HS-5 (cell line): Measurements from ENCODE around the gene CCP110.
"Not testable (repeated sequence)": the region's sequence is repeated elsewhere in the genome, so short reads cannot be mapped to it uniquely, and the experiment has no call there.

Experiments
- DNase-seq: peaks from one replicate; pipeline ENCODE4 v3.0.0-alpha.2; 2012; ENCODE audit warnings: low read depth

The CCP110 gene

DNA sequence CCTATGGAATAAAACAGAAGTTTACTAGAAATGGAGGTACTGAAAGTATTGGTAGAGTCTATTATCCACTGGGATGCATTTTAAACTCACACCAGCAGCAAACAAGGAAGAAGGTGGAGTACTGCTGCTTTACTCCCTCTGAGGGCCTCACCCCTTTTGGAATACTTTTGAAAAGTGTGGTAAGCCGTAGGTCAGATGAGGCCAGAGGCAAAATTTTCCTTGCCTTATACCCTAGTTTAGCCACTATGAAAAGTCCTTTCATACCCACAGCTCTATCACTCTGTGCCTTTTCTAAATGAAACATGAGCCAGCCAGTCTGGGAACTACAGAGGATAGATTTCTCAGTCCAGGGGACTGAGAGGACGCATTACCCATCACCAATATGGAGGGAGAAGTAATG lies 15.9 kb upstream of the CCP110 start:
- DNase-seq: no peak

DNA sequence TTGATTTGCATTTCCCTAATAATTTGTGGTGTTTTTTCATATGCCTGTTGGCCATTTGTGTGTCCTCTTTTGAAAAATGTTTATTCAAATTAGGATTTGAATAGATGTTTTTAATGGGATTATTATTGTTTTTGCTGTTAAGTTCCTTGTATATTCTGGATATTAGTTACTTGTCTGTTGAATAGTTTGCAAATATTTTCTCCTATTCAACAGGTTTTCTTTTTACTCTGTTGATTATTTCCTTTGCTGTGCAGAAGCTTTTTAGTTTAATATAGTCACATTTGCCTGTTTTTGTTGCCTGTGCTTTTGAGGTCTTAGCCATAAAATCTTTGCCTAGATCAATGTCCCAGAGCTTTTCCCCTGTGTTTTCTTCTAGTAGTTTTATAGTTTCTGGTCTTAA lies 11.4 kb upstream of the CCP110 start:
- DNase-seq: no peak

DNA sequence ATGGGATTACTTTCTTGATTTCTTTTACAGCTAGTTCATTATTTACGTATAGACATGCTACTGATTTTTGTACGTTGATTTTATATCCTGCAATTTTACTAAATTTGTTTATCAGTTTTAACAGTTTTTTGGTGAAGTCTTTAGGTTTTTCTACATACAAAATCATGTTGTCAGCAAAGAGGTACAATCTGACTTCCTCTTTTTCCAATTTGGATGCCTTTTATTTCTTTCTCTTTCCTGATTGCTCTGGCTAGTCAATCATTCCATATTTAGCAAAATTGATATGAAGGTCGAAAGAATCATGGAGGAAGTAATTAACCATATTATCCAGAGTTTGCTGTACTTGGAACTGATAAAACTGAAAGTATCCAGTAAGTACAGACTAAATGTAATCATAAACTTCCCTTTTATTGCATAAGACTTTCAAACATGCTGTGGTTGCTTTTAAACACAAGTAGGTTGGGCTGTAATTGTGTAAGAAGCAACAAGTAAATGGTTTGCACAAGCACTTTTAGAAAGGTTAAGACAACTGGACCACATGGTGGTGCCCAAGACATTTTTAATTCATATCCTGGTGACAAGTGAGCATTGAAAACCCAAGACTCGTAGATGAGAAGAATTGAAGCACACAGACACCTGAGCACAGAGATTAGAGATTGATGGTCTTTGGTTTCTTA lies 10.2 kb upstream of the CCP110 start:
- DNase-seq: no peak

DNA sequence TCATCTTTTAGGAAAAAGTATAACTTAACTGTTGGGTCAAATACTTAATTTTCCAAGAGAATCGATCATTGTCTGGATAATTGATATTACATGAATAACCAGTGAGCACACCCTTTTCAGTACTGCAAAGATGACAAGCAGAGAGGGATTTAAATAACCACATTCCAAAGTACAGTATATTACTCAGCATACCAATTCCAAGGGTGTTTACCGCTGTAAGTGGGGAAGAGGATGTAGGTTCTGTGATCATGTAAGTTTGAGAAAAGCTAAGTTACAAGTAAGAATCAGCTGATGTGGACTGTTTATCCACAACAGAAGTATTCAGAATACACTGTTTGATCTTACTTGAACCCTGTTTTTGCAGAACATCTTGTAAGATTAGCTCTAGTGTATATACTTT lies 8.0 kb upstream of the CCP110 start:
- no peak for DNase-seq

DNA sequence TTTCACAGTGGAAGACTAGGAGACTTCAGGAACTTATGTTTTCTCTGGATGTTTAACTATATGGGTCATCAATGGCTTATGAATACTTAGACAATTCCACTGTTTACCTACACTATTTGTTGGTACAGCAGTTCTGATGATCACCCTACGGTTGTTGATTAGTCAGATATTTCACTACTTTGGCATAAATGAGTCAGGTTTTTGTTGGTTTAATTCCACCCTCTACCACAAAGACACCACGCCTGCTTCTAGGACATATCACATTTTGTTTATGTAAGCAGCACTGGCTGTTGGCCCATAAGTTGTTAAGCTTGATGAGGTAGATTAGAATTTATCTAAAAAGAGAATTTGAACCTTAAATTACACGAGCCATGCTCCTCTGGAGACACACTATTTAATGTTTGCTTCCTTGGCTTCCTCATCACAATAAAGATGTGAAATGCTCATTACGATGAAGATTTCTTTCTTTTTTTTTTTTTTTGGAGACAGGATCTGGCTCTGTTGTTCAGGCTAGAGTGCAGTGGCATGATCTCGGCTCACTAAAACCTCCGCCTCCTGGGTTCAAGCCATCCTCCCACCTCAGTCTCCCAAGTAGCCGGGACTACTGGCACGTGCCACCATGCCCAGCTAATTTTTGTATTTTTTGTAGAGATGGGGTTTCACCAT lies 6.2 kb upstream of the CCP110 start:
- no peak for DNase-seq

DNA sequence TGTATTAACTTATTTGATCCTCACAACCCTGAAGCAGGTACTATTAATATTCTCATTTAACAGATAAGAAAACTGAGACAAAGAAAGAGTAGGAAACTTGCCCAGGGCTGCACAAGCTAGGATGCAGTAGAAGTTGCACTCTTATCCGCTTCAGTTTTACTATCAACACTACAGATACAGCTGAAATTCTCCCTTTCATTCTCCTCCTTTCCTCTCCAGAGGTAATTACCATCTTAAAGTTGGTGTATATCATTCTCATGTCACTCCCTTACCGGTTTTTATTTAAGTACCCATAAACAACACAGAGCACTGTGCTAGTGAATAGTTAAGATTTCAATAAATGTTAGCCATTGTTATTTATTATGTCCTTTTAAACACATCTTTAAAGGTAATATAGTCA lies 5.4 kb upstream of the CCP110 start:
- no peak for DNase-seq

DNA sequence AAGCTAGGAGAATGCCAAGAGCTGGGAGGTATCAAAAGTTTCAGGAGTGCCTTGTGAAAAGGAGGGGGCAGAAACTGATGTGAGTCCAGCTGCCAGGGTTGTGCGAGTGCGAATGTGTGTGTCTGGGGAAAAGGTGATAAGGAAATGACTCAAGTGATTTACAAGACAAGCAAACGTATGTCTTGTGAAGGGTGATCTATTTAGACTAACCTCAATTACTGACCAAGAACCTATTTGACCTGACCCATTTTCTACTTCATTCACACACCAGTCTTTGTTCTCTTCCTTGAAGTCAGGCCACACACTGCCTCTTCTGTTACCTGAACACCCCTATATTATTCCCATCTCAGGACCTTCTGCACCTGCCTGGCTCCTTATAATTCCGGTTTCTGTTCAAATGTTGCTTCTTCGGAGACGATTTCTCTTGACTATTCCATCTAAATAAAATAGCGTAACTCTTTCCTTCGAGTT lies 2.8 kb upstream of the CCP110 start:
- DNase-seq: no peak

DNA sequence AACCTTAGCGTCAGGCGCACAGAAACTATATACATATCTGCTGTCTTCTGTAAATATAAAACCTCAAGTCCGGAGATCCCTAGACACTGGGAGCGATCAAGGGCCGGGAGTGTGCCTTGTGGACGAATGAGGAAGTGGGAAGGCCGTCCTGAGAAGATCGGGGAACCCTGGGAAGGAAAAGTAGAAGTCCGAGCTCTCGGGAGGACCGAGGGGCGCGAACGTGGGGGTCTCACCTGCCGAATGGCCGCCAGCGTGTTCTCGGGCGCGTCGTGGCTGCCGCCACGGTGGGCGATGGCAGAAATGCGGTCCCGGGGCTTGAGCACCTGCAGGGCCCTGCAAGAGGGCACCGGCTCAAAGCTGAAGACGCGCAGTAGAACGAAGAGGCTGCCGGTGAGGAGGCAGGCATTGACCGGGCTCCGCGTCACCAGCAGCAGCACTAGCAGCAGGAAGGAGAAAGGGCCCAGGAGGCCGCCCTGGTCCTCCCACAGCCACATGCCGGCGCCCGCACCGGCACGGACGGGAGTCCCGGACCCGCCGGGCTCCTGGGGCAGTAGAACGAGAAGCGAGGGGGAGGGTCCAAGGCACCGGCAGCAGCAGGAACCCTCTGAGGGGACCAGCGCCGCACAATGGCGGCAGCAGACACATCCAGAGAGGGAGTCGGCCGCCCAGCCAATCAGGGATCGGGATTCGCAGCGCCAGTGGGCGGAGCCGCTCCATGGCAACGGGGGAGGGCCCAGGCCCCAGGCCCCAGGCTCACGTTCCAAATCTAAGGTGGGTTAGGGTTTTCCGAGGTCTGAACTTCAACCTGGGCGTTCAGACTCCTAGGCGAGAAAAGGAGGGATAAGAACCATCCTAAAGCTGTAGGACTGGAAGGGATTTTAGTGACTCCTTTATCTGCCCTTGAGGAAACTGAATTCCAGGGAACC lies 2.0 kb upstream of the CCP110 start, which contains the start of gene GDE1:
GDE1 (minus strand) TSS at position 628 of the 926 bp plus-strand sequence; CDS start at position 494, 134 bp downstream.
- peak; percentile 64 for DNase-seq

DNA sequence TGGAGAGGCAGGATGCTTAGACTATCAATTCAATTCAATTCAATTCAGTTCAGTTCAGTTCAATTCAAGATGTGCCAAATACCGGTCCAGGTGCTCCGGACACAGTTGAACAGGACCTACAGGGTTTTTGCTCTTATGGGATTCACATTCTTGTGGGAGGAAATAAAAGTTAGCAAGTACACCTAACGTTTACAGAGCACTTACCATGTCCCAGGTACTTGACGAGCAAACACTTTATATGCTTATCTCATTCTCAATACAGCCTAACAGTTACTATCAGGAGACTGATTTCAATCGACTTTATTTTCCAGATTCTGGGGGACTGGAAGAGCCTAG lies 1.4 kb upstream of the CCP110 start:
- no peak for DNase-seq

DNA sequence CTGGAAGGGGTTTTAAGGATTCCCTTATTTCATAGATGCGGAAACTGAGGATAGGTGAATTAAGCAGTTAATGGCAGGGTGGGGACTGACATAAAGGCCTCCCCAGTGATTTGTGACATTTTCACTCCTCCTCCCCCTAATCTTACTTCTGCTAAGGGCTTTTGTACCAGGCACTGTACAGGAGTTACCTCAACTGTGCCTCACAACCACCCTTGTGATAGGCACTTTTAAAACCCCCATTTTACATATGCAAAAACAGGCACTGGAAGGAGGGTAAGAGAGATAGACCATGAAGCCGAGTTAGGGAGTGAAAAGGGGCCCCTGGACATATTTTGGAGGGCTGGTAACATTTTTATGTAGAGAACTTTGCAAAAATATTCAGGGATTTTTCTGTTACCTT lies 982 bp upstream of the CCP110 start:
- DNase-seq: no peak

DNA sequence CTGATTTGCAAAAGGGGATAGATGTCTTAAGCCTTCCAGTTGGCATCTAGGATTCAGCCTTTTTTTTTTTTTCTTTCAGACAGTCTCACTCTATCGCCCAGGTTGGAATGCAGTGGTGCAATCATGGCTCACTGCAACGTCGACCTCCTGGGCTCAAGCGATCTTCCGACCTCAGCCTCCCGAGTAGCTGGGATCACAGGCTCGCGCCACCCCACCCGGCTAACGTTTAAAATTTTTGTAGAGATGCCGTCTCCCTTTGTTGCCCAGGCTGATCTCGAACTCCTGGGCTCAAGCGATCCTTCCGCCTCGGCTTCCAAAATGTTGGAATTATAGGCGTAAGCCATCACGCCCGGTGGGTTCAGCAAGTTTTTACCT lies 571 bp upstream of the CCP110 start:
- no peak for DNase-seq

DNA sequence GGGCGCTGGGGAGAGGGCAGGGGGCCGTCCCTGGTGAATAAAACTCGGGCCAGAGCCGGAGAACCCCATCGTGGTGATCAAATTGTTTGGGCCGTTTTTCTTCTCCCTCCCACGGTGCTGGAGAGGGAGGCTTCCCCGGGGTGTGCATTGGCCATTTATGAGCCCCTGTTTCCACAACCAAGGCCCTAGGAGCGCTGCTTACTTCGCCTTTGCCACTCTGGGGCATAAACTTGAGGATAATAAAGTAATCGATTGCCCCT lies 544 bp downstream of the CCP110 start:
- DNase-seq: no peak

DNA sequence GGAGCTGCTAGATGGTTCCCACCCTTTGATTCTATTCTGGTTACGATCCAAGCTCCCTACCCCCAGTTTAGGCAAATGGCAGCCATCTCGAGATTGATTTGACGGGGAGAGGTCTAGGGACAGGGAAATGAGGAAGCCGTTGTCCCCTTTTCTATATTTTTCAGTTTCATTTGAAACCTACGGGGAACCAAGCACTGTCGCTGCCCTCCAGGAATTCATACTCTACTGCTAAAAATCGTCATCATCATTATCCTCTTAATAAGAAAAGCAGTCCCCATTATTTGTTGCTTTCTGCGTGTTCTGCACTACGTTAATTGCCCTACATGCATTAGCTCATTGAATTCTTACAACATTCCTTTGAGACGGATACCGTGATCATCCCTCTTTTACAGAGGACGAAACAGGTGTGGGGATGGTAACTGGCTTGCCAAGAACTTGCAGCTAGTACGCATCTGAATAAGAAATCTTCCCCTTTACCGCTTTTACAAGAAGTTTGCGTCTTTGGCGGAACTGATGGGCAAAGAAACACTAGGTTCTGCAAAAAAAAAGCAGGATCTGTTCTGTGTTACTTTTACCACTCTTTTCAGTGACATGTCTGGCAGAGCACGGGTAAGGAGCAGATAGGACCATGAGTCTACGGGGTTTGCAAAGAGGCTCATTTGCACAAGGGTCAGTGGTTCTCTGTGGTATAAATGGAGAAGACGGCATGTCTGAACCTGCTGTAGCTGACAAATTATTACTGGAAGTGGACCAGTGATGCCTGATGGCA lies 1.1 kb downstream of the CCP110 start:
- no peak for DNase-seq

DNA sequence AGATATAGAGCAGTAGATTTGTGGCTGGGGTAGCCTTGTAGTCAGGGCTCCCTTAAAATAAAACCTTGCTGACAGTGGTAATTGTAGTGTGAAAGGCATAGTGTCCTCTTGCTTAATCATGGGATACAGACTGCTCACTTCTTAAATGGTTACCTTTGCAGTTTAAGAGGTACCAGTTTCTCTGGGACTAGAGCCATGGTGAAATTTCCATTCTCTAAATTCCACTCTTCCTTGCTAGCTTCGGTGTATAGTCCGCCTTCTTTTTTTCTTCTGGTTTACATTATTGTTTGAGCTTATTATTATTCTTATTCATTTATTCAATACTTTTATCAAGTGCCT lies 1.6 kb downstream of the CCP110 start:
- DNase-seq: no peak

DNA sequence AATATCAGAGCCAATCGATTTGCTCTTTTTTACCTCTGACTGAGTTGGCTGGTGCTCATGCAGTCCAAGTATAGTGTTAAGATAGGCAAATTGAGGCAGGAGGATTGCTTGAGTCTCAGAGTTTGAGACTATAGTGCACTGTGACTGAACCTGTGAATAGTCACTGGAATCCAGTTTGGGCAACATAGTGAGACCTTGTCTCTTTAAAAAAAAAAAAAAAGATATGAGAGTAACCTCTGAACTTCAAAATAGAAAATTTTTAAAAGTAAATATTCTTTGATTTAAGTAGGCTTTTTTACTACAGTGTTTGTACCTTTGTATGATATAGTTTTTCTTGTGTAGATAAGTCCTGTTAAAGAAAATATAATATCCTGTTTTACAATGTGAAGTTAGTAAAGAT lies 3.4 kb downstream of the CCP110 start:
- no peak for DNase-seq

DNA sequence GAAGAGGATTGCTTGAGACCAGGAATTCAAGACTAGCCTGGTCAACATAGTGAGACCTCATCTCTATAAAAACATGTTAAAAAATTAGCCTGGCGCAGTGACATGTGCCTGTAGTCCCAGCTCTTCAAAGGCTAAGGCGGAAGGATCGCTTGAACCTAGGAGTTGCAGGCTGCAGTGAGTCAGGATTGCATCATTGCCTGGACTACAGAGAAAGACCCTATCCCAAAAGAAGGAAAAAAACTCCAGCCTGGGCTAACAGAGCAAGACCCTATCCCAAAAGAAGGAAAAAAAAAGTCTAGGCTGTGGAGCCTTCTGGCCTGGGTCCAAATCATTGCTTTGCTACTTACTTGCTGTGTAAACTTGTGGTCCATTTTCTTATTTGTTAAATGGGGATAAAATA lies 4.9 kb downstream of the CCP110 start:
- no peak for DNase-seq

DNA sequence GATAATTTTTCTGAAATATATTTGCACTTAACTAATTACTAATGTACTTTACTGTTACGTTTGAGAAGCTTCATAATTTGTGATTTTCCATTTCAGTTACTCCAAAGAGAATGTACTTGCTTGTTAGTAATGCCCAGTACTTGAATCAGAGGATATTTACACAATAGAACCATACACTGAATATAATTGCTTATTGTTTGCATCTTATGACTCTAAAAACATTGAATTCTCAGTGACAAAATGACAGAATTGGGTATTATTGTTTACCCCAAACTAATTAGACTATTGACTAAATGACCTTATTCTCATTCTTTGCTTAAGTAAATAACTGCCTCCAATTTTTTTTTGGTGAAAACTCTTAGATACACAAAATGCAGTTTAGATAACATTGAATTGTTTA lies 8.9 kb downstream of the CCP110 start:
- no peak for DNase-seq

DNA sequence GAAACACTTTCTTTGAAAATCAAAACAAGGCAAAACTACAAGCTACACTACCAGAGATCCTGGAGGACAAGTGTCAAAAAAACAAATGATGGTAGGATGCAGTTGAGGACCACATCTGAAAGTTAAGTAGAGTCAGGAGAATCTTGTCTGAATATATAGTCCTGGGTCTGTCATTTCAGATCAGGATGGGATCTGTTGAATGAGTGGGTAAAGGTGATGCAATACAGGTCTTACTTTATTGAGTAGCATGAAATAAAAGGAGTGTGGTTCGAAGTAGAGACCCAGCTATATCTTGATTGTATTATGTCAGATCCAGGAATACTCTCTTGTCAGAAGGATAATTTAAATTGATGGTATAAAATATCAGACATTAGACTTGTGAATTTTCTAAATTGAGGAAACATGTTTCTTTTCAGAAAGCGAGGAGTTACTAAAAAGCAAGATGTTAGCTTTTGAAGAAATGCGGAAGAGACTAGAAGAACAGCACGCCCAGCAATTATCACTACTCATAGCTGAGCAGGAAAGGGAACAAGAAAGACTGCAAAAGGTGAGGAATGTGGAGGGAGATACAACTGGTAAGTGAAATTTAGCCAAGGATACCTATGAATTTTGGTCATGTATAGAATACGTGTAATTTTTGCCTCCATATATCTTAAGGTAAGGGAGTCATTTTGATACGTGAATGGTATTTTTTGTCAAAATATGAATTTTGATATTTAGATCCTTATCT lies 16.7 kb downstream of the CCP110 start:
- no peak for DNase-seq

DNA sequence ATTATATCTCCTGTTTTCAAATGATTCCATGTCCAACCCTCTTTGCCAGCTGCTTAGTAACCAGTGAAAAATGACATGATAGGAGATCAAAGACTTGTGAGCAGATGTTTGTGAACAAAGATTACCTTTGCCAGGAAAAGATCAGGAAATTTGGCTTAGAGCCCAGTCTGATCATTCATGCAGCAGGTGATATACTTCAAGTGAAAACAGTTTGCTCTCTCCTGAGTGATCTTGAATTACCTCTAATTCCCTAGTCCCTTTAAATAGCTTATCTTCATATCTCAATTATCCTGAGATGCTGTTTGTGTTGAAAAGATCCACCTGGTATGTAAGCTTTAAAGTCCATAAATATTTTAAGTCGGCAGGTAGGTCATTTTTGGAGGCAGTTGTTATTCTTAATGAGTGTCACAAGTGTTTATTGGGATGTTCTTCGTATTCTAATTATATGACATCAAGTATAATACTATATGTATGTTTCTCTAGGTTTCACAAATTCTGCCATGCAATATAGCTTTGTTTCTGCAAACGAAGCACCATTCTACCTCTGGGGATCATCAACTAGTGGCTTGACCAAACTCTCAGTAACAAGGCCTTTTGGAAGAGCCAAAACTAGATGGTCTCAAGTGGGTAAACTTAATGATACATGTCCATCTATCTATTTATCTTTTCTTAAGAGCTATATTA lies 18.5 kb downstream of the CCP110 start:
- no peak for DNase-seq

DNA sequence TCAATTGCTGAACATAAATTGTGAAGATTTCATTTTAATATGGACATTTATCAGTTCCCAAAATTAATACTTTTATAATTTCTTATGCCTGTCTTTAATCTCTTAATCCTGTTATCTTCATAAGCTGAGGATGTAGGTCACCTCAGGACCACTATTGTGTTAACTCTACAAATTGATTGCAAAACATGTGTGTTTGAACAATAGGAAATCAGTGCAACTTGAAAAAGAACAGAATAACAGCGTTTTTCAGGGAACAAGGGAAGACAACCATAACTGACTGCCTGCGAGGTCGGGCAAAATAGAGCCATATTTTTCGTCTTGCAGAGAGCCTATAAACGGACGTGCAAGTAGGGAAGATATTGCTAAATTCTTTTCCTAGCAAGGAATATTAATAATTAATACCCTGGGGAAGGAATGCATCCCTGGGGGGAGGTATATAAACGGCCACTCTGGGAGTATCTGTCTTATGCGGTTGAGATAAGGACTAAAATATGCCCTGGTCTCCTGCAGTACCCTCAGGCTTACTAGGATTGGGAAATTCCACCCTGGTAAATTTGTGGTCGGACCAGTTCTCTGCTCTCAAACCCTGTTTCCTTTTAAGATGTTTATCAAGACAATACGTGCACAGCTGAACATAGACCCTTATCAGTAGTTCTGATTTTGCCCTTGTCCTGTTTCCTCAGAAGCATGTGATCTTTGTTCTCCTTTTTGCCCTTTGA lies 19.7 kb downstream of the CCP110 start:
- not testable (repeated sequence) for DNase-seq

DNA sequence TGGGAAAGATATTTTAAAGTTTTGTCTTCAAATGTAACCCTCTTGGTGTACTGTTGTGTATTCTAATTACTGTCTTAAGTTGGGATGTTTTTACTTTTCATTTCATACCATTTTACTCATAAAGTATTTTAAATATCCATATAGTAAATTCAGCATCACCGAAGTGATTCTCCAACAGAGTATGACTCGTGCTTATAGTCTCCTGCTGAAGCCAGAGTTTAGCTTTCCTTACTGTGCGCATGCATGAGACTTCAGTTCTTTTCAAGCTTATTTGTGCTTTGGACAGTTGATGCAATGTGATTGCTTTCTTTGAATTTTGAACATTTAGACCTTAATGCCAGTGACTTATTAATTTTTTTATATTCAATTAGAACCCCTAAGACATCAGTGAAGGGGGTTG lies 24.4 kb downstream of the CCP110 start:
- no peak for DNase-seq
